HL-60 (cell line): ENCODE measurements around the gene IGFBP4.
"Not testable (repeated sequence)": the region's sequence is repeated elsewhere in the genome, so short reads cannot be mapped to it uniquely, and the experiment has no call there.

Experiments used
- DNase-seq, 2 experiments: peaks; one replicate each; pipeline ENCODE4 v3.0.0-alpha.2; 2010 to 2020; ENCODE audit warnings: low read depth in 1 of 2, low spot score in 1 of 2
- H3K27ac ChIP-seq: fragments of 250-450 bp; sonication (Bioruptor Pico); replicated peaks from 2 replicates; pipeline ENCODE4 v1.5.1; 2020; ENCODE audit warnings: mild to moderate bottlenecking, moderate library complexity
- H3K27me3 ChIP-seq: fragments of 250-450 bp; sonication (Bioruptor Pico); 2 replicates; pipeline ENCODE4 v1.5.1; 2021; ENCODE audit warnings: mild to moderate bottlenecking, moderate library complexity; ENCODE audit not compliant: insufficient read depth, poor library complexity, severe bottlenecking
- H3K4me3 ChIP-seq: replicated peaks from 2 replicates; pipeline ENCODE4 v1.5.1; 2011; ENCODE audit warnings: mild to moderate bottlenecking, control low read depth, low read length; ENCODE audit not compliant: insufficient read depth
- GABPA ChIP-seq: IDR thresholded peaks from 2 replicates; pipeline ENCODE4 v1.6.1; 2012; ENCODE audit warnings: low read depth
- POLR2AphosphoS5 ChIP-seq: IDR thresholded peaks from 2 replicates; pipeline ENCODE4 v1.6.1; 2012; ENCODE audit warnings: low read depth
- SPI1 ChIP-seq: IDR thresholded peaks from 2 replicates; pipeline ENCODE4 v1.6.1; 2012; ENCODE audit warnings: low read depth, mild to moderate bottlenecking, borderline replicate concordance
- TF ChIP-seq, protein P1 (sequence below): IDR thresholded peaks from one replicate; pipeline ENCODE4 v1.5.1; 2011; ENCODE audit warnings: low read length, control low read depth, inconsistent platforms; ENCODE audit not compliant: insufficient read depth
- TF ChIP-seq, protein P2 (sequence below): IDR thresholded peaks from 2 replicates; pipeline ENCODE4 v1.6.1; 2012; ENCODE audit warnings: low read depth; ENCODE audit not compliant: insufficient replicate concordance

The IGFBP4 gene

DNA sequence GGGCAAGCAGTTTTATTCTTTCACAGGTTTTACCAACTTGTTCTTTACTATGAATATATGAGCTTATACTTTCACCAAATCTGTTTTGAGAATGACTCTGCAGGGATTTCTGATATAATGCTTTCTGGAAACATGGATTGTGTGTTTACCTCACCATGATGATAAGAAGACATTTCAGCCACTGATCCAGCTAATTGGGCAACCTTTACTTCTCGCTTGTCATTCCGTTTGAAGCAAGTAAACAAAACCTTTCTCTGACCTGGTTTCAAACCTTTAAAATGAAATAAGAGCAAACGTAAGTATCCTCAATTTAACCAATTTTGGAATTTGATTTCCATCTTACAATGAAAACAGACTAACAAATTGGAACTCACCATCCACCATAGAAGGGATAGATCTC is 39.2 kb upstream of the IGFBP4 start:
- H3K27ac ChIP-seq: no peak overlapping the region

DNA sequence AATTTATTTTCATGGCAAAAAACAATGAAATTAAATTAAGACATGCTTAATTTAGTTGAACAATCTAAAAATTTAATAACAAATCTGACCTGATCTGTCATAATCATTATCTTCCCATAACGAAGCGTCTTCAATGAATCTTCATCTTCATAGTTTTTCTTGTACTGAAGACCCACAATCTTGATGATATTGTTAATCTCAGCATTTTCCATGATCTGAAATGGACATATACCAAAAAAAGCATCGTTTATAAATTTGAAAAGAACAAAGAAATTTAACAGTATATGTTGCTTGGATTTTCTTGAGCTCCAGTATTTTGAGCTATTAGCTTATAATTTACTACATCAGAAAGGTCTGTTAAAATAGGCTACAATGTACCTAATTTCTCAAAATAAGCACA is 35.8 kb upstream of the IGFBP4 start:
- no peak for DNase-seq
- Histone ChIP-seq H3K27ac (no peak overlapping the region), H3K27me3 (no peaks in the 10 kb centered on the region), H3K4me3 (no peak overlapping the region)
- TF ChIP-seq, protein P1, sequence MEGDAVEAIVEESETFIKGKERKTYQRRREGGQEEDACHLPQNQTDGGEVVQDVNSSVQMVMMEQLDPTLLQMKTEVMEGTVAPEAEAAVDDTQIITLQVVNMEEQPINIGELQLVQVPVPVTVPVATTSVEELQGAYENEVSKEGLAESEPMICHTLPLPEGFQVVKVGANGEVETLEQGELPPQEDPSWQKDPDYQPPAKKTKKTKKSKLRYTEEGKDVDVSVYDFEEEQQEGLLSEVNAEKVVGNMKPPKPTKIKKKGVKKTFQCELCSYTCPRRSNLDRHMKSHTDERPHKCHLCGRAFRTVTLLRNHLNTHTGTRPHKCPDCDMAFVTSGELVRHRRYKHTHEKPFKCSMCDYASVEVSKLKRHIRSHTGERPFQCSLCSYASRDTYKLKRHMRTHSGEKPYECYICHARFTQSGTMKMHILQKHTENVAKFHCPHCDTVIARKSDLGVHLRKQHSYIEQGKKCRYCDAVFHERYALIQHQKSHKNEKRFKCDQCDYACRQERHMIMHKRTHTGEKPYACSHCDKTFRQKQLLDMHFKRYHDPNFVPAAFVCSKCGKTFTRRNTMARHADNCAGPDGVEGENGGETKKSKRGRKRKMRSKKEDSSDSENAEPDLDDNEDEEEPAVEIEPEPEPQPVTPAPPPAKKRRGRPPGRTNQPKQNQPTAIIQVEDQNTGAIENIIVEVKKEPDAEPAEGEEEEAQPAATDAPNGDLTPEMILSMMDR: no peak
- TF ChIP-seq, protein P2, sequence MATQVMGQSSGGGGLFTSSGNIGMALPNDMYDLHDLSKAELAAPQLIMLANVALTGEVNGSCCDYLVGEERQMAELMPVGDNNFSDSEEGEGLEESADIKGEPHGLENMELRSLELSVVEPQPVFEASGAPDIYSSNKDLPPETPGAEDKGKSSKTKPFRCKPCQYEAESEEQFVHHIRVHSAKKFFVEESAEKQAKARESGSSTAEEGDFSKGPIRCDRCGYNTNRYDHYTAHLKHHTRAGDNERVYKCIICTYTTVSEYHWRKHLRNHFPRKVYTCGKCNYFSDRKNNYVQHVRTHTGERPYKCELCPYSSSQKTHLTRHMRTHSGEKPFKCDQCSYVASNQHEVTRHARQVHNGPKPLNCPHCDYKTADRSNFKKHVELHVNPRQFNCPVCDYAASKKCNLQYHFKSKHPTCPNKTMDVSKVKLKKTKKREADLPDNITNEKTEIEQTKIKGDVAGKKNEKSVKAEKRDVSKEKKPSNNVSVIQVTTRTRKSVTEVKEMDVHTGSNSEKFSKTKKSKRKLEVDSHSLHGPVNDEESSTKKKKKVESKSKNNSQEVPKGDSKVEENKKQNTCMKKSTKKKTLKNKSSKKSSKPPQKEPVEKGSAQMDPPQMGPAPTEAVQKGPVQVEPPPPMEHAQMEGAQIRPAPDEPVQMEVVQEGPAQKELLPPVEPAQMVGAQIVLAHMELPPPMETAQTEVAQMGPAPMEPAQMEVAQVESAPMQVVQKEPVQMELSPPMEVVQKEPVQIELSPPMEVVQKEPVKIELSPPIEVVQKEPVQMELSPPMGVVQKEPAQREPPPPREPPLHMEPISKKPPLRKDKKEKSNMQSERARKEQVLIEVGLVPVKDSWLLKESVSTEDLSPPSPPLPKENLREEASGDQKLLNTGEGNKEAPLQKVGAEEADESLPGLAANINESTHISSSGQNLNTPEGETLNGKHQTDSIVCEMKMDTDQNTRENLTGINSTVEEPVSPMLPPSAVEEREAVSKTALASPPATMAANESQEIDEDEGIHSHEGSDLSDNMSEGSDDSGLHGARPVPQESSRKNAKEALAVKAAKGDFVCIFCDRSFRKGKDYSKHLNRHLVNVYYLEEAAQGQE: no peak
- no peak for TF ChIP-seq POLR2AphosphoS5
- no peak for TF ChIP-seq SPI1
- TF ChIP-seq GABPA: no peak

More for the DNA sequence above, 39.2 kb upstream of the IGFBP4 start:
- no peaks in the 10 kb centered on the region for H3K27me3 ChIP-seq
- DNase-seq: no peak
- TF ChIP-seq SPI1: no peak
- no peak for TF ChIP-seq GABPA
- TF ChIP-seq POLR2AphosphoS5: no peak
- TF ChIP-seq, protein P2: no peak
- TF ChIP-seq, protein P1: no peak
- no peak overlapping the region for H3K4me3 ChIP-seq

DNA sequence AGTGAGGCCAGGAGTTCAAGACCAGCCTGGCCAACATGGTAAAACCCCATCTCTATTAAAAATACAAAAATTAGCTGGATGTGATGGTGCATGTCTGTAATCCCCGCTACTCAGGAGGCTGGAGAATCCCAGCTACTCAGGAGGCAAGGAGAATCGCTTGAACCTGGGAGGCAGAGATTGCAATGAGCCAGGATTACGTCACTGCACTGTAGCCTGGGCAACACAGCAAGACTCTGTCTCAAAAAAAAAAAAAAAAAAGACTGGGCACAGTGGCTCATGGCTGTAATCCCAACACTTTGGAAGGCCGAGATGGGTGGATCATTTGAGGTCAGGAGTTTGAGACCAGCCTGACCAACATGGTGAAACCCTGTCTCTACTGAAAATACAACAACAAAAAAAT is 33.7 kb upstream of the IGFBP4 start:
- H3K27ac ChIP-seq, H3K4me3 ChIP-seq, H3K27me3 ChIP-seq, DNase-seq: not testable (repeated sequence)

DNA sequence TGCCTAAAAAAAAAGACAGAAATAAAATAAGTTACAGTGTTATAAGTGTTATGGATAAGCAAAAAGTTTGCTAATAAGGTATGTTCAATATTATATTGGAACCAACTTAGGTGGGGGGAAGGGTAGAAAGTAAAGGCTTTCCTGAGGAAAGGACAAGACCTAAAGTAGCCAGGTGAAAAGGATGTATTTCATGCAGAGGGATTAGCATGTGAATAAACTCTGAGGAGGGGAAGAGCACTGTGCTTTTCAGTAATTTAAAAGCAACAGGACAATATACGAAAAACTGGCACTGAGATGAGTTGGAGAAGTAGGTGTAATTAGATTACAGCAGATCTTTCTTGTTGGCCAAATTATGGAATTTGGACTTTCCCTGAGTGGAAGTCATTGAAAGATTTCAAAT is 33.2 kb upstream of the IGFBP4 start:
- no peak overlapping the region for H3K27ac ChIP-seq
- no peaks in the 10 kb centered on the region for H3K27me3 ChIP-seq
- TF ChIP-seq, protein P1: no peak
- TF ChIP-seq SPI1: no peak
- TF ChIP-seq, protein P2: no peak
- no peak for TF ChIP-seq POLR2AphosphoS5
- TF ChIP-seq GABPA: no peak
- DNase-seq: no peak
- no peak overlapping the region for H3K4me3 ChIP-seq
